HepG2 (cell line): Measurements from ENCODE around the gene KLC4. TPM values are rescaled to one million over a fixed set of nuclear protein-coding genes. Genes with fewer than 3 reads are reported as not detected.
A peak's percentile ranks its signal among the peaks of the same experiment; 100 is the strongest.

Experiments used
- ATF7 ChIP-seq, 2 experiments: fragments of 450-650 bp in 1 of 2; sonication (generic) in 1 of 2; formaldehyde crosslinking in 1 of 2; IDR thresholded peaks; 2 replicates each; pipeline versions ENCODE4 v1.4.0 to v1.6.1; 2016 to 2020; ENCODE audit warnings: antibody characterized with exemption in 1 of 2, mild to moderate bottlenecking in 1 of 2, missing genetic modification reagents in 1 of 2
- CC2D1A ChIP-seq: sonication (generic); formaldehyde crosslinking; IDR thresholded peaks from 2 replicates; pipeline ENCODE4 v1.8.1; 2023; ENCODE audit warnings: mild to moderate bottlenecking, missing genetic modification reagents
- FUBP1 ChIP-seq: sonication (generic); formaldehyde crosslinking; IDR thresholded peaks from 2 replicates; pipeline ENCODE4 v1.5.1; 2020; ENCODE audit warnings: missing genetic modification reagents, mild to moderate bottlenecking, borderline replicate concordance
- KMT2A ChIP-seq: sonication (generic); formaldehyde crosslinking; IDR thresholded peaks from 2 replicates; pipeline ENCODE4 v1.4.0; 2020; ENCODE audit warnings: missing genetic modification reagents
- LBX2 ChIP-seq: sonication (generic); formaldehyde crosslinking; IDR thresholded peaks from 2 replicates; pipeline ENCODE4 v1.5.0; 2020; ENCODE audit warnings: missing genetic modification reagents, mild to moderate bottlenecking, borderline replicate concordance
- REST ChIP-seq, 2 experiments: IDR thresholded peaks; 2 replicates each; pipeline ENCODE4 v1.6.1; 2011 to 2012; ENCODE audit warnings: low read length in 2 of 2, borderline replicate concordance in 1 of 2, low read depth in 1 of 2, mild to moderate bottlenecking in 1 of 2, moderate library complexity in 1 of 2
- SP1 ChIP-seq, 2 experiments: fragments of 450-650 bp in 1 of 2; sonication (generic) in 1 of 2; formaldehyde crosslinking in 1 of 2; IDR thresholded peaks; 2 replicates each; pipeline versions ENCODE4 v1.4.0 to v1.6.1; 2016 to 2020; ENCODE audit warnings: missing genetic modification reagents in 1 of 2
- TGIF2 ChIP-seq: IDR thresholded peaks from 2 replicates; pipeline ENCODE4 v1.6.1; 2016; ENCODE audit warnings: control low read depth, missing compliant biosample characterization
- ZBTB38 ChIP-seq: sonication (generic); formaldehyde crosslinking; IDR thresholded peaks from 2 replicates; pipeline ENCODE4 v1.5.1; 2020; ENCODE audit warnings: mild to moderate bottlenecking, missing genetic modification reagents
- ZNF431 ChIP-seq: sonication (generic); formaldehyde crosslinking; IDR thresholded peaks from 2 replicates; pipeline ENCODE4 v1.9.0; 2022; ENCODE audit warnings: missing genetic modification reagents, low read depth, mild to moderate bottlenecking, borderline replicate concordance
- ZNF550 ChIP-seq: sonication (generic); formaldehyde crosslinking; IDR thresholded peaks from 2 replicates; pipeline ENCODE4 v1.4.0; 2020; ENCODE audit warnings: mild to moderate bottlenecking, missing genetic modification reagents, borderline replicate concordance
- polyA plus RNA-seq, 8 experiments: library from polyadenylated mRNA; depleted of rRNA in 3 of 8; stranded (reverse) in 7 of 8; unstranded in 1 of 8; fragments of >200 nt; fragmentation: Illumina TruSeq in 4 of 8; extraction: Trizol in 4 of 8; gene quantifications; 2 replicates each; pipeline versions ENCODE4 v1.2.1 to v1.2.3, GENCODE V29; 2011 to 2016; ENCODE audit warnings: low read depth in 4 of 8, missing spikeins in 1 of 8, mixed read lengths in 1 of 8; ENCODE audit not compliant: insufficient read depth in 1 of 8
- total RNA-seq, 5 experiments: library from RNA; depleted of rRNA; stranded (reverse); fragments of >200 nt; fragmentation: Illumina TruSeq; extraction: Trizol; gene quantifications; 2 replicates each; pipeline ENCODE4 v1.2.3, GENCODE V29; 2016; ENCODE audit warnings: low read depth in 1 of 5
- TF ChIP-seq, protein P1 (sequence below): sonication (generic); formaldehyde crosslinking; IDR thresholded peaks from 2 replicates; pipeline ENCODE4; 2020; ENCODE audit warnings: missing genetic modification reagents, mild to moderate bottlenecking, borderline replicate concordance
- TF ChIP-seq, protein P2 (sequence below): IDR thresholded peaks from 2 replicates; pipeline ENCODE4 v1.6.1; 2012; ENCODE audit warnings: inconsistent platforms
- TF ChIP-seq, protein P3 (sequence below): sonication (generic); formaldehyde crosslinking; IDR thresholded peaks from 2 replicates; pipeline ENCODE4 v1.4.0; 2020; ENCODE audit warnings: mild to moderate bottlenecking, missing genetic modification reagents
- TF ChIP-seq, protein P4 (sequence below): IDR thresholded peaks from 2 replicates; pipeline ENCODE4 v1.6.1; 2016; ENCODE audit warnings: missing biosample characterization, missing genetic modification reagents, low read depth

Gene KLC4
- total and polyA plus RNA-seq, 2 of the 13 experiments (the other 11 are each of a cell fraction or from before 2014, with no cell fraction given), result 45.4 to 70.4 TPM

DNA sequence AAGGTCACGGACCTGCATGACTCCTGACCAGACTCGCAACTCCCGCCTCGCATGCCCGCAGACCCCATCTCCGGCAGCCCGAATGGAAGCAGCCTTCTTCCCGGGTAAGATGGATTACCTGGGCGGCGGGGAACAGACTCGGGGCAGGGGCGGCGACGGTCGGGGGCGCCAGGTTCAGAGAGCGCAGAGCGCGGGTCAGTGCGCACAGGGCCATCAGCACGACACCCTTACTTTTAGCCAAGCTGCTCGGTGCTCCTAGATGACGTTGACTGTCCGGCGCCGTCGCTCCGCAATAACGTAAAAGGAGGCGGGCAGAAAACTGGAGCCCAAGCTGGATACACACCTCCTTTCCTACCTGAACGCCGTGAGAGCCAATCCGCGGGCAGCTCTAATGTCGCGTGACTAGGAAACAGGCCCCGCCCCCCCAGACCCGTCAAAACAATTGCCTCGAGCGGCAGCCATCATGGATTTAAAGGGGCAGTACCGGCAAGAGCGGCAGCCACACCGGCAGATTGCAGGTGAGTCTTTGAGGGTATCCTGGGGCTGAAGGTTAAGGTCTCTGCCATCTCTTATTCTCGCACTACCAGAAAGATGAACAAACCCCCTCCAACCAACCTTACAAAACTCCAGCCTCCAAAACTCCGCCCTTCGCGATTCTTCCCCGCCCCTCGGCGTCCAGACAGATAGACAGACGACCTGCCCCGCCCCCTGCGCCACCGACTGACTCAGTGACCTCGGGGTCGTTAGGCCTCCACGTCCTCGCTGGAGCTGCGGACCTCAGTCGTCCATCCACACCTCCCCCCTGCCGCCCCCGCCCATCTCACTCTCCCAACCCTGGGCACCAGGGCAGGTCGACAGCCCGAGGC, at the start of gene KLC4, which contains the start of gene MRPL2 (continued):
- TF ChIP-seq, protein P1, sequence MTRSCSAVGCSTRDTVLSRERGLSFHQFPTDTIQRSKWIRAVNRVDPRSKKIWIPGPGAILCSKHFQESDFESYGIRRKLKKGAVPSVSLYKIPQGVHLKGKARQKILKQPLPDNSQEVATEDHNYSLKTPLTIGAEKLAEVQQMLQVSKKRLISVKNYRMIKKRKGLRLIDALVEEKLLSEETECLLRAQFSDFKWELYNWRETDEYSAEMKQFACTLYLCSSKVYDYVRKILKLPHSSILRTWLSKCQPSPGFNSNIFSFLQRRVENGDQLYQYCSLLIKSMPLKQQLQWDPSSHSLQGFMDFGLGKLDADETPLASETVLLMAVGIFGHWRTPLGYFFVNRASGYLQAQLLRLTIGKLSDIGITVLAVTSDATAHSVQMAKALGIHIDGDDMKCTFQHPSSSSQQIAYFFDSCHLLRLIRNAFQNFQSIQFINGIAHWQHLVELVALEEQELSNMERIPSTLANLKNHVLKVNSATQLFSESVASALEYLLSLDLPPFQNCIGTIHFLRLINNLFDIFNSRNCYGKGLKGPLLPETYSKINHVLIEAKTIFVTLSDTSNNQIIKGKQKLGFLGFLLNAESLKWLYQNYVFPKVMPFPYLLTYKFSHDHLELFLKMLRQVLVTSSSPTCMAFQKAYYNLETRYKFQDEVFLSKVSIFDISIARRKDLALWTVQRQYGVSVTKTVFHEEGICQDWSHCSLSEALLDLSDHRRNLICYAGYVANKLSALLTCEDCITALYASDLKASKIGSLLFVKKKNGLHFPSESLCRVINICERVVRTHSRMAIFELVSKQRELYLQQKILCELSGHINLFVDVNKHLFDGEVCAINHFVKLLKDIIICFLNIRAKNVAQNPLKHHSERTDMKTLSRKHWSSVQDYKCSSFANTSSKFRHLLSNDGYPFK, result peak; percentile 96
- peak; percentile 67; the same call in 1 of the 2 replicates for TF ChIP-seq ZBTB38 (CRISPR knock-in tag)
- TF ChIP-seq, protein P2, sequence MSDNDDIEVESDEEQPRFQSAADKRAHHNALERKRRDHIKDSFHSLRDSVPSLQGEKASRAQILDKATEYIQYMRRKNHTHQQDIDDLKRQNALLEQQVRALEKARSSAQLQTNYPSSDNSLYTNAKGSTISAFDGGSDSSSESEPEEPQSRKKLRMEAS, result peak; percentile 85
- no peak; the same call in 1 of the 2 replicates for TF ChIP-seq FUBP1 (CRISPR knock-in tag)
- no peak for TF ChIP-seq SP1 (IDR thresholded peaks at IDR 0.05)
- peak; percentile 96 for TF ChIP-seq SP1 (CRISPR knock-in tag; IDR thresholded peaks at IDR 0.05)
- peak; percentile 72; the same call in 1 of the 2 replicates for TF ChIP-seq TGIF2 (CRISPR knock-in tag)
- TF ChIP-seq, protein P3, sequence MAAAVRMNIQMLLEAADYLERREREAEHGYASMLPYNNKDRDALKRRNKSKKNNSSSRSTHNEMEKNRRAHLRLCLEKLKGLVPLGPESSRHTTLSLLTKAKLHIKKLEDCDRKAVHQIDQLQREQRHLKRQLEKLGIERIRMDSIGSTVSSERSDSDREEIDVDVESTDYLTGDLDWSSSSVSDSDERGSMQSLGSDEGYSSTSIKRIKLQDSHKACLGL (CRISPR knock-in tag), result peak; percentile 80; the same call in 1 of the 2 replicates
- peak; percentile 44; the same call in 1 of the 2 replicates for TF ChIP-seq ZNF431 (CRISPR knock-in tag)
- TF ChIP-seq CC2D1A (CRISPR knock-in tag), result no peak
- no peak for TF ChIP-seq LBX2 (CRISPR knock-in tag)
- TF ChIP-seq, protein P4, sequence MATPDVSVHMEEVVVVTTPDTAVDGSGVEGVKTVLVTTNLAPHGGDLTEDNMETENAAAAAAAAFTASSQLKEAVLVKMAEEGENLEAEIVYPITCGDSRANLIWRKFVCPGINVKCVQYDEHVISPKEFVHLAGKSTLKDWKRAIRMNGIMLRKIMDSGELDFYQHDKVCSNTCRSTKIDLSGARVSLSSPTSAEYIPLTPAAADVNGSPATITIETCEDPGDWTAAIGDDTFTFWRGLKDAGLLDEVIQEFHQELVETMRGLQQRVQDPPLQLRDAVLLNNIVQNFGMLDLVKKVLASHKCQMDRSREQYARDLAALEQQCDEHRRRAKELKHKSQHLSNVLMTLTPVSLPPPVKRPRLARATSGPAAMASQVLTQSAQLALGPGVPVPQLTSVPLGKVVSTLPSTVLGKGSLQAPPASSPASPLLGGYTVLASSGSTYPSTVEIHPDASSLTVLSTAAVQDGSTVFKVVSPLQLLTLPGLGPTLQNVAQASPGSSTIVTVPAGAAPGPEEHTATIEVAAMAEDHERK (CRISPR knock-in tag), result peak; percentile 76
- peak; percentile 95 for TF ChIP-seq KMT2A (CRISPR knock-in tag)
- TF ChIP-seq ZNF550 (CRISPR knock-in tag), result no peak
- TF ChIP-seq REST (IDR thresholded peaks at IDR 0.05; ENCODE audit: borderline replicate concordance in 1 of 2, low read depth in 1 of 2, low read length in 2 of 2), result peak in 1 of 2 experiments; percentile 71; a peak in 1 of 4 replicates
- no peak for TF ChIP-seq ATF7 (IDR thresholded peaks at IDR 0.05)
- TF ChIP-seq ATF7 (CRISPR knock-in tag; IDR thresholded peaks at IDR 0.05), result peak; percentile 61; the same call in 1 of the 2 replicates
